GM12891 (cell line): ENCODE results near the gene ERRFI1.

Experiments used
- POLR2AphosphoS5 ChIP-seq: IDR thresholded peaks from 2 replicates; pipeline ENCODE4 v1.6.1; 2011; ENCODE audit warnings: low read depth, low read length, control low read depth
- TAF1 ChIP-seq: IDR thresholded peaks from 2 replicates; pipeline ENCODE4 v1.6.1; 2011; ENCODE audit warnings: low read depth, low read length, control low read depth

DNA sequence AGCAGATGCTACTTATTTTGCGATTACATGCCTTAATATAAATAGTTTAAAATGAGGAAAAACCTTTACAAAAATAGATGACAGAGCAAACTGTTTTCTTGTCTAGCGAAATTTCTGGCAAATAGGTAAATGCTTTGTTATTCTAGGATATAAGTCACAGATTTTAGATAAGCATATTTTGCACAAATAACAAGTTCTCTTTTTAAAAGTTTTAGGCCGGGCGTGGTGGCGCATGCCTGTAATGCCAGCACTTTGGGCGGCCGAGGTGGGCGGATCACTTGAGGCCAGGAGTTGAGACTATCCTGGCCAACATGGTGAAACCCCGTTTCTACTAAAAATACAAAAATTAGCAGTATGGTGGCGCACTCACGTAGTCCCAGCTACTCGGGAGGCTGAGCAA lies 20.3 kb upstream of the ERRFI1 start:
- TF ChIP-seq POLR2AphosphoS5 (no peak), TAF1 (no peak)
